ENCODE results near the gene SLC2A4.

Gene SLC2A4

GRCh38 chr17:7252176-7253043 lies 29.1 kb upstream of the SLC2A4 start, which contains the start of gene ELP5:
ELP5 (plus strand) TSS chr17:7252215; CDS start chr17:7252551, 336 bp downstream.
- H3K9me3 ChIP-seq = no peaks in the 10 kb centered on the region
- no peak for TF ChIP-seq CTCF (IDR thresholded peaks at IDR 0.05; ENCODE audit: low read depth, low read length)
- peak; percentile 90 for DNase-seq
- H3K4me1 ChIP-seq = no peaks in the 10 kb centered on the region; the same call in 1 of the 2 replicates
- H3K4me3 ChIP-seq (ENCODE audit: low read depth, low read length) = peak within 1 kb of the TSS; percentile 80
- H3K36me3 ChIP-seq = no peaks in the 10 kb centered on the region
- no peaks in the 10 kb centered on the region for H3K27me3 ChIP-seq

GRCh38 chr17:7253082-7253481 lies 28.4 kb upstream of the SLC2A4 start:
- TF ChIP-seq CTCF (IDR thresholded peaks at IDR 0.05; ENCODE audit: low read depth, low read length) = no peak
- Histone ChIP-seq H3K36me3 (no peaks in the 10 kb centered on the region), H3K9me3 (no peaks in the 10 kb centered on the region), H3K4me1 (no peaks in the 10 kb centered on the region; the same call in 1 of the 2 replicates), H3K4me3 (ENCODE audit: low read depth, low read length) (peak overlapping the region; percentile 80), H3K27me3 (no peaks in the 10 kb centered on the region)
- DNase-seq = no peak

- no peaks in the 10 kb centered on the region; the same call in 1 of the 2 replicates for H3K4me1 ChIP-seq
- no peaks in the 10 kb centered on the region for H3K36me3 ChIP-seq
- no peak for TF ChIP-seq CTCF (IDR thresholded peaks at IDR 0.05; ENCODE audit: low read depth, low read length)
- no peaks in the 10 kb centered on the region for H3K9me3 ChIP-seq
- H3K4me3 ChIP-seq (ENCODE audit: low read depth, low read length) = no peak overlapping the region
- no peaks in the 10 kb centered on the region for H3K27me3 ChIP-seq
- DNase-seq = no peak
Observed at GRCh38 chr17:7254511-7254910, 27.0 kb upstream of the SLC2A4 start.

- Histone ChIP-seq H3K9me3 (no peaks in the 10 kb centered on the region), H3K4me1 (no peaks in the 10 kb centered on the region; the same call in 1 of the 2 replicates), H3K4me3 (ENCODE audit: low read depth, low read length) (no peak overlapping the region), H3K36me3 (no peaks in the 10 kb centered on the region), H3K27me3 (no peaks in the 10 kb centered on the region)
- TF ChIP-seq CTCF (IDR thresholded peaks at IDR 0.05; ENCODE audit: low read depth, low read length) = no peak
- DNase-seq = no peak
Observed at GRCh38 chr17:7256766-7257456, 24.6 kb upstream of the SLC2A4 start.

GRCh38 chr17:7258731-7259554 lies 22.6 kb upstream of the SLC2A4 start:
- Histone ChIP-seq H3K4me1 (no peaks in the 10 kb centered on the region), H3K9me3 (no peaks in the 10 kb centered on the region), H3K36me3 (no peaks in the 10 kb centered on the region), H3K4me3 (ENCODE audit: low read depth, low read length) (no peak overlapping the region), H3K27me3 (peaks cover 5% of the 10 kb centered on the region; the same call in 1 of the 2 replicates)
- no peak for DNase-seq
- TF ChIP-seq CTCF (IDR thresholded peaks at IDR 0.05; ENCODE audit: low read depth, low read length) = no peak
